A549 (cell line): ENCODE results near the gene BCAP29. TPM values are rescaled to one million over a fixed set of nuclear protein-coding genes. Genes with fewer than 3 reads are reported as not detected.

ENCODE experiments used
- ATAC-seq, 2 experiments: fragments of 200-7000 bp in 1 of 2; fragments of >200 bp in 1 of 2; cut with Nextera tagmentation in 1 of 2; cut with Tn5 transposase in 1 of 2; 3 replicates each; pipeline versions ENCODE4 v1.8.0 to v1.9.1; 2018 to 2020; ENCODE audit warnings: mild to moderate bottlenecking in 1 of 2, moderate library complexity in 1 of 2
- CTCF ChIA-PET: fragments of 300-600 bp; sonication (Branson Sonifier 250); formaldehyde crosslinking; extraction: SDS; loops from one replicate; lab custom pipeline; 2021; ENCODE audit warnings: antibody characterized with exemption, inconsistent platforms; lab: Yijun Ruan, JAX
- POLR2A ChIA-PET: fragments of 350-600 bp; formaldehyde crosslinking; extraction: SDS; loops from one replicate; lab custom pipeline; 2021; ENCODE audit warnings: antibody characterized with exemption, inconsistent platforms; lab: Yijun Ruan, JAX
- DNase-seq, 2 experiments: peaks; one replicate each; pipeline versions ENCODE4 v3.0.0 to v3.0.0-alpha.2; 2011 to 2016; ENCODE audit warnings: low read depth in 1 of 2, low spot score in 1 of 2
- FAIRE-seq: peaks from 2 replicates; lab custom pipeline; 2011; peaks lifted over from hg19 to GRCh38; lab: Jason Lieb, UNC
- H3K27ac ChIP-seq, 2 experiments: fragments of >200 bp; sonication (Bioruptor Twin); formaldehyde crosslinking; 3 replicates each; pipeline ENCODE4 v1.5.1; 2016 to 2017
- H3K4me1 ChIP-seq: fragments of >200 bp; sonication (Bioruptor Twin); formaldehyde crosslinking; 3 replicates; pipeline ENCODE4 v1.6.1; 2016
- H3K4me2 ChIP-seq: fragments of >200 bp; sonication (Bioruptor Twin); formaldehyde crosslinking; 3 replicates; pipeline ENCODE4 v1.6.1; 2016
- H3K4me3 ChIP-seq: fragments of >200 bp; sonication (Bioruptor Twin); formaldehyde crosslinking; 3 replicates; pipeline ENCODE4 v1.5.1; 2016
- H3K9me3 ChIP-seq: fragments of >200 bp; sonication (Bioruptor Twin); formaldehyde crosslinking; 3 replicates; pipeline ENCODE4 v1.6.1; 2016
- ATOH8 ChIP-seq: fragments of 250-450 bp; sonication (Bioruptor Pico); IDR thresholded peaks from 2 replicates; pipeline ENCODE4 v1.5.0; 2020; ENCODE audit warnings: low read depth, mild to moderate bottlenecking, moderate library complexity
- CBX2 ChIP-seq: fragments of 200-600 bp; sonication (generic); IDR thresholded peaks from 2 replicates; pipeline ENCODE4 v1.6.1; 2016; ENCODE audit warnings: low read depth, mild to moderate bottlenecking, borderline replicate concordance
- CBX8 ChIP-seq: fragments of 200-600 bp; sonication (generic); IDR thresholded peaks from 2 replicates; pipeline ENCODE4 v1.6.1; 2016
- CHD2 ChIP-seq: fragments of 150-350 bp; IDR thresholded peaks from 2 replicates; pipeline ENCODE4 v1.6.1; 2014; ENCODE audit warnings: low read length; ENCODE audit not compliant: partially characterized antibody
- CTCF ChIP-seq: fragments of >200 bp; sonication (Bioruptor Twin); formaldehyde crosslinking; IDR thresholded peaks from 3 replicates; pipeline ENCODE4 v1.5.1; 2016
- EHMT2 ChIP-seq: fragments of 200-600 bp; sonication (generic); IDR thresholded peaks from 2 replicates; pipeline ENCODE4 v1.6.1; 2016; ENCODE audit warnings: antibody characterized with exemption, low read depth, mild to moderate bottlenecking, moderate library complexity
- EP300 ChIP-seq, 2 experiments: fragments of >200 bp; sonication (Bioruptor Twin); formaldehyde crosslinking; IDR thresholded peaks; 2 replicates in 1 of 2; 3 replicates in 1 of 2; pipeline ENCODE4 v1.6.1; 2016 to 2017
- ESRRA ChIP-seq: fragments of 150-350 bp; IDR thresholded peaks from 2 replicates; pipeline ENCODE4 v1.6.1; 2014; ENCODE audit warnings: mild to moderate bottlenecking, low read length, borderline replicate concordance
- FOSB ChIP-seq: fragments of 250-450 bp; sonication (Bioruptor Pico); IDR thresholded peaks from 2 replicates; pipeline ENCODE4 v1.5.0; 2020; ENCODE audit warnings: mild to moderate bottlenecking, moderate library complexity
- HES2 ChIP-seq: fragments of >200 bp; sonication (Bioruptor Twin); formaldehyde crosslinking; IDR thresholded peaks from 2 replicates; pipeline ENCODE4 v1.6.1; 2016
- HOXA7 ChIP-seq: fragments of 250-450 bp; sonication (Bioruptor Pico); IDR thresholded peaks from 2 replicates; pipeline ENCODE4 v1.5.0; 2020; ENCODE audit warnings: mild to moderate bottlenecking, moderate library complexity
- HOXB13 ChIP-seq: fragments of 250-450 bp; sonication (Bioruptor Pico); IDR thresholded peaks from 2 replicates; pipeline ENCODE4 v1.5.0; 2020; ENCODE audit warnings: low read depth, mild to moderate bottlenecking, moderate library complexity
- HOXB5 ChIP-seq: fragments of 250-450 bp; sonication (Bioruptor Pico); IDR thresholded peaks from 2 replicates; pipeline ENCODE4 v1.5.0; 2020; ENCODE audit warnings: mild to moderate bottlenecking, moderate library complexity
- JUN ChIP-seq, 2 experiments: fragments of >200 bp; sonication (Bioruptor Twin); formaldehyde crosslinking; IDR thresholded peaks; 2 replicates in 1 of 2; 3 replicates in 1 of 2; pipeline ENCODE4 v1.6.1; 2016 to 2017
- JUNB ChIP-seq: fragments of >200 bp; sonication (Bioruptor Twin); formaldehyde crosslinking; IDR thresholded peaks from 2 replicates; pipeline ENCODE4 v1.6.1; 2016
- KDM5A ChIP-seq: fragments of 200-600 bp; sonication (generic); IDR thresholded peaks from 2 replicates; pipeline ENCODE4 v1.6.1; 2016; ENCODE audit warnings: antibody characterized with exemption, mild to moderate bottlenecking
- MAZ ChIP-seq: fragments of 150-350 bp; IDR thresholded peaks from 2 replicates; pipeline ENCODE4 v1.6.1; 2014; ENCODE audit warnings: antibody characterized with exemption, low read depth, low read length, borderline replicate concordance
- MYC ChIP-seq: IDR thresholded peaks from 2 replicates; pipeline ENCODE4 v1.6.1; 2012; ENCODE audit warnings: mild to moderate bottlenecking, inconsistent platforms, low read length, improper control_type of control experiment, borderline replicate concordance
- NPAS2 ChIP-seq: fragments of 250-450 bp; sonication (Bioruptor Pico); IDR thresholded peaks from 2 replicates; pipeline ENCODE4 v1.8.0; 2022; ENCODE audit warnings: mild to moderate bottlenecking, moderate library complexity, borderline replicate concordance
- NR3C1 ChIP-seq: fragments of >200 bp; sonication (Bioruptor Twin); formaldehyde crosslinking; IDR thresholded peaks from 3 replicates; pipeline ENCODE4 v1.6.1; 2017
- PHF8 ChIP-seq: fragments of 200-600 bp; sonication (generic); IDR thresholded peaks from 2 replicates; pipeline ENCODE4 v1.6.1; 2016; ENCODE audit warnings: low read depth, mild to moderate bottlenecking, antibody characterized with exemption, moderate library complexity, borderline replicate concordance
- POLR2A ChIP-seq: IDR thresholded peaks from 2 replicates; pipeline ENCODE4 v1.6.1; 2012; ENCODE audit warnings: mild to moderate bottlenecking, low read length
- RCOR1 ChIP-seq: fragments of 150-350 bp; IDR thresholded peaks from 2 replicates; pipeline ENCODE4 v1.6.1; 2014; ENCODE audit warnings: antibody characterized with exemption, low read length, low read depth
- RNF2 ChIP-seq: fragments of 200-600 bp; sonication (generic); IDR thresholded peaks from 2 replicates; pipeline ENCODE4 v1.6.1; 2016; ENCODE audit warnings: low read depth, mild to moderate bottlenecking, antibody characterized with exemption, moderate library complexity, borderline replicate concordance
- SMC3 ChIP-seq: fragments of >200 bp; sonication (Bioruptor Twin); formaldehyde crosslinking; IDR thresholded peaks from 3 replicates; pipeline ENCODE4 v1.6.1; 2018; ENCODE audit warnings: inconsistent platforms
- TP53 ChIP-seq: fragments of 250-450 bp; sonication (Bioruptor Pico); IDR thresholded peaks from 2 replicates; pipeline ENCODE4 v1.5.0; 2021; ENCODE audit warnings: mild to moderate bottlenecking, moderate library complexity
- USF2 ChIP-seq: fragments of 450-650 bp; IDR thresholded peaks from 2 replicates; pipeline ENCODE4 v1.6.1; 2014; ENCODE audit warnings: antibody characterized with exemption
- ZFP36 ChIP-seq: fragments of 450-650 bp; IDR thresholded peaks from 2 replicates; pipeline ENCODE4 v1.6.1; 2014; ENCODE audit warnings: borderline replicate concordance; ENCODE audit not compliant: partially characterized antibody
- ZSCAN20 ChIP-seq: fragments of 250-450 bp; sonication (Bioruptor Pico); IDR thresholded peaks from 2 replicates; pipeline ENCODE4 v1.8.0; 2022; ENCODE audit warnings: mild to moderate bottlenecking, moderate library complexity
- WGBS: methylation state at CpG from one replicate; pipeline ENCODE4 v1.1.6; 2017; ENCODE audit errors: missing lambda C conversion rate; 5-methylcytosine and 5-hydroxymethylcytosine counted together
- polyA plus RNA-seq, 4 experiments: library from polyadenylated mRNA; depleted of rRNA in 3 of 4; stranded (reverse); fragments of >200 nt; fragmentation: RNase III in 1 of 4; extraction: RNeasy Plus Mini Kit Qiagen cat#74134 plus additional on column Dnase treatment in 1 of 4; gene quantifications; 2 replicates in 3 of 4; 3 replicates in 1 of 4; pipeline ENCODE4 v1.2.3, GENCODE V29; 2011 to 2017
- TF ChIP-seq, protein P1 (sequence below): fragments of 250-450 bp; sonication (Bioruptor Pico); IDR thresholded peaks from 2 replicates; pipeline ENCODE4 v1.5.0; 2021; ENCODE audit warnings: mild to moderate bottlenecking, moderate library complexity, borderline replicate concordance
- TF ChIP-seq, protein P2 (sequence below): IDR thresholded peaks from 2 replicates; pipeline ENCODE4 v1.6.1; 2012

The BCAP29 gene
- polyA plus RNA-seq, 2 of the 4 experiments (the other 2 are of a cell fraction) = 38.0 to 66.9 TPM

DNA sequence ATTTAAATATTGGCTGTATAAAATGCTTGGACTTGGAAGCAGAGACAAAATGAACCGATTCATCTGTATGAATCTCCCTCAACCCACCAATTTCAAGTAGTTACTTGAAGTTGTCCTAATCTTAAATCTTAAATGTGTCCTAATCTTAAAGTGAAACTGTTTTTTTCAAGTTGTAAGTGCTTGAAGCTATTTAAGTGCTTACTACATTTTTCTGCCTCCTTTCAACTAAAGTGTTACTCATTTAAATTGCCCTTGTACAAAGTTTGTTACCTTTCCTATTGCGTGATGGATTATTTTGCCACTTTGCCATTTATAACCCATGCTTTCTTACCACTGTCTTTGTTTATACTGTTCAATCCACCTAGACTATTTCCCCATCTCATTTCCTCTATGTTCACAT lies 2.8 kb downstream of the BCAP29 start:
- Histone ChIP-seq H3K4me1 (peaks cover 12% of the 10 kb centered on the region; the same call in 2 of the 3 replicates), H3K4me3 (no peak overlapping the region), H3K4me2 (no peak overlapping the region), H3K9me3 (no peaks in the 10 kb centered on the region), H3K27ac (no peak overlapping the region)
- ChIA-PET CTCF (interaction anchor here (1.0 kb wide), 1 partner anchor 10 kb away, joined by 3 read pairs; no protein-coding TSS in a partner anchor), POLR2A (no interaction called here)
- ATAC-seq (no peak), DNase-seq (no peak), FAIRE-seq (no peak)
- 94% methylated on average over 2 of the region's 2 CpGs for WGBS
- TF ChIP-seq POLR2A (no peak), JUN (IDR thresholded peaks at IDR 0.05) (no peak), NR3C1 (no peak), CBX2 (no peak), MAZ (no peak), SMC3 (no peak)
- TF ChIP-seq, protein P1, sequence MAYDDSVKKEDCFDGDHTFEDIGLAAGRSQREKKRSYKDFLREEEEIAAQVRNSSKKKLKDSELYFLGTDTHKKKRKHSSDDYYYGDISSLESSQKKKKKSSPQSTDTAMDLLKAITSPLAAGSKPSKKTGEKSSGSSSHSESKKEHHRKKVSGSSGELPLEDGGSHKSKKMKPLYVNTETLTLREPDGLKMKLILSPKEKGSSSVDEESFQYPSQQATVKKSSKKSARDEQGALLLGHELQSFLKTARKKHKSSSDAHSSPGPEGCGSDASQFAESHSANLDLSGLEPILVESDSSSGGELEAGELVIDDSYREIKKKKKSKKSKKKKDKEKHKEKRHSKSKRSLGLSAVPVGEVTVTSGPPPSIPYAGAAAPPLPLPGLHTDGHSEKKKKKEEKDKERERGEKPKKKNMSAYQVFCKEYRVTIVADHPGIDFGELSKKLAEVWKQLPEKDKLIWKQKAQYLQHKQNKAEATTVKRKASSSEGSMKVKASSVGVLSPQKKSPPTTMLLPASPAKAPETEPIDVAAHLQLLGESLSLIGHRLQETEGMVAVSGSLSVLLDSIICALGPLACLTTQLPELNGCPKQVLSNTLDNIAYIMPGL (CRISPR knock-in tag) = no peak

DNA sequence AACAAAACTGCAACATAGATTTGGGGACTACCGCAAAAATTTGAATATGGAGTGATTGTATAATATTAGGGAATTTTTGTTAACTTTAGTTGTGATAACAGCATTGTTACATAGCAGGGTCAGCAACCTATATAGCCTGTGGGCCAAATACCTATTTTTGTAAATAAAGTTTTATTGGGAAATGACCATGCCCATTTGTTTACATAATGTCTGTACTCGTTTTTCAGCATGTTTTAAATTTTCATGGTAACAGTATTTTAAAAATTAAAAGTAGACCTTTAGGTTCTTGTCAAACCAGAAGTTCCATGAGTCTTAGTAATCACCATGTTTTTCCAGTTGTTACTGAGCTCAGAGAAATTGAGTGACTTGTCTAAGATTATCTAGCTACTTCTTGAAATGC lies 4.7 kb downstream of the BCAP29 start:
- ChIA-PET POLR2A (no interaction called here), CTCF (interaction anchor here (1.8 kb wide), 1 partner anchor 159 kb away, joined by 4 read pairs; the partner anchor contains the start of gene CBLL1)
- FAIRE-seq (no peak), DNase-seq (no peak), ATAC-seq (no peak)
- Histone ChIP-seq H3K27ac (no peak overlapping the region), H3K9me3 (no peaks in the 10 kb centered on the region), H3K4me2 (no peak overlapping the region), H3K4me1 (peaks cover 9% of the 10 kb centered on the region; the same call in 2 of the 3 replicates), H3K4me3 (no peak overlapping the region)
- TF ChIP-seq NPAS2 (no peak), PHF8 (no peak), MYC (no peak), TP53 (CRISPR knock-in tag) (no peak), ZFP36 (no peak), JUN (IDR thresholded peaks at IDR 0.05) (no peak), HOXA7 (CRISPR knock-in tag) (no peak), KDM5A (no peak), HOXB13 (no peak), FOSB (CRISPR knock-in tag) (no peak), EHMT2 (no peak), ESRRA (no peak), ATOH8 (CRISPR knock-in tag) (no peak), NR3C1 (no peak), RCOR1 (no peak), RNF2 (no peak), CHD2 (no peak), CBX8 (no peak)
- WGBS = 74% methylated on average over 2 of the region's 2 CpGs

DNA sequence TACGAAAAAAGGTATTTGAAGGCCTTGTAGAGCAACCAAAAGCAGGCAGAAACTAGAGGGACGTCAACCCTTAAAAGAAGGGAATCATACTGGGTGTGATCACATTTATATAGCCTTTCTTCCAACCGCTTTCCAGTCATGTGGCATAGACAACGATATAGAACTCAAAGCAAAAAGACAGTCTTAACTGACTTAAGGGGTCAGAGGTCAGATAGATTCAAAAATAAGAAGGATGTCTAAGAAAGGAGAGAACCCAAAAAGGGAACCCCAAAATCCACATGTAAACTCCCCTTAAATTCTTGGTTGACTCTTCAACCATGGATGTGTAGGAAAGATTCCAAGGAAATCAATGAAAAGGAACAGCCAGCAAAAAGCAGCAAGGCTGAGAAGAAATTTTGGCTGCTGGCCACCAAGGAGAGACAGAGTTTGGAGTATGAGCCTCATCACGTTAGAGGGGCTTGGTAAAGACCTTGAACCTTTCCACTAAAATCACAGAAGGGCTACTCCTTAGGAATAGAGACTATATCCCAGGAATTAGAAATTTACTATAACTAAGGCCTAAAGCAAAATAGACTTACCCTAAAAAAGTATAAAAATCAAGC lies 8.6 kb downstream of the BCAP29 start:
- WGBS = 90% methylated on average over 5 of the region's 5 CpGs
- H3K27ac ChIP-seq = no peak overlapping the region
- no peak overlapping the region for H3K4me2 ChIP-seq
- H3K4me3 ChIP-seq = no peak overlapping the region
- FAIRE-seq = no peak
- no peaks in the 10 kb centered on the region for H3K9me3 ChIP-seq
- POLR2A ChIA-PET = no interaction called here
- ATAC-seq = no peak
- DNase-seq = no peak
- no peaks in the 10 kb centered on the region for H3K4me1 ChIP-seq
- CTCF ChIA-PET = no interaction called here
- TF ChIP-seq HOXB5 (CRISPR knock-in tag) (no peak), CBX8 (no peak), ESRRA (no peak), HES2 (no peak), JUNB (no peak), CBX2 (no peak), CTCF (no peak), MYC (no peak), USF2 (no peak), ZSCAN20 (CRISPR knock-in tag) (no peak), EP300 (IDR thresholded peaks at IDR 0.05) (no peak)
- TF ChIP-seq, protein P2, sequence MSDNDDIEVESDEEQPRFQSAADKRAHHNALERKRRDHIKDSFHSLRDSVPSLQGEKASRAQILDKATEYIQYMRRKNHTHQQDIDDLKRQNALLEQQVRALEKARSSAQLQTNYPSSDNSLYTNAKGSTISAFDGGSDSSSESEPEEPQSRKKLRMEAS = no peak
